NCI-H1105 treated with DMSO at 0.1 percent for 48 hours (cell line): ENCODE results near the gene SYAP1.
"Not testable (repeated sequence)": the region's sequence is repeated elsewhere in the genome, so short reads cannot be mapped to it uniquely, and the experiment has no call there.

Source experiments
- DNase-seq: peaks from one replicate; lab custom pipeline; 2025; lab: John Stamatoyannopoulos, UW

Gene SYAP1

GRCh38 chrX:16725072-16725471, 5.7 kb downstream of the SYAP1 start:
- DNase-seq, result no peak

GRCh38 chrX:16726347-16726988, 7.1 kb downstream of the SYAP1 start:
- DNase-seq, result not testable (repeated sequence)

GRCh38 chrX:16727637-16728036, 8.2 kb downstream of the SYAP1 start:
- no peak for DNase-seq

- no peak for DNase-seq
Observed at GRCh38 chrX:16730450-16730849, 11.0 kb downstream of the SYAP1 start.

- no peak for DNase-seq
Observed at GRCh38 chrX:16733013-16733412, 13.6 kb downstream of the SYAP1 start.

GRCh38 chrX:16737024-16737423, 17.6 kb downstream of the SYAP1 start:
- no peak for DNase-seq

- DNase-seq, result no peak
Observed at GRCh38 chrX:16739574-16739973, 20.2 kb downstream of the SYAP1 start.

- no peak for DNase-seq
Observed at GRCh38 chrX:16743604-16744325, 24.4 kb downstream of the SYAP1 start.

GRCh38 chrX:16745102-16745501, 25.7 kb downstream of the SYAP1 start:
- no peak for DNase-seq

GRCh38 chrX:16745659-16746058, 26.2 kb downstream of the SYAP1 start:
- no peak for DNase-seq

GRCh38 chrX:16748425-16748824, 29.0 kb downstream of the SYAP1 start:
- no peak for DNase-seq

- DNase-seq, result no peak
Observed at GRCh38 chrX:16750136-16750535, 30.7 kb downstream of the SYAP1 start.

- no peak for DNase-seq
Observed at GRCh38 chrX:16754019-16754418, 34.6 kb downstream of the SYAP1 start.

- no peak for DNase-seq
Observed at GRCh38 chrX:16756724-16757123, 37.3 kb downstream of the SYAP1 start.

- DNase-seq, result not testable (repeated sequence)
Observed at GRCh38 chrX:16761500-16761899, 42.1 kb downstream of the SYAP1 start.

GRCh38 chrX:16762579-16762978, 43.2 kb downstream of the SYAP1 start:
- no peak for DNase-seq

GRCh38 chrX:16765594-16765993, 46.2 kb downstream of the SYAP1 start:
- no peak for DNase-seq

GRCh38 chrX:16770970-16771482, 51.6 kb downstream of the SYAP1 start:
- no peak for DNase-seq

GRCh38 chrX:16771483-16772398, 52.3 kb downstream of the SYAP1 start:
- no peak for DNase-seq

- no peak for DNase-seq
Observed at GRCh38 chrX:16772460-16772859, 53.0 kb downstream of the SYAP1 start.

- DNase-seq, result no peak
Observed at GRCh38 chrX:16774746-16775145, 55.3 kb downstream of the SYAP1 start.

- no peak for DNase-seq
Observed at GRCh38 chrX:16778545-16778944, 59.1 kb downstream of the SYAP1 start.
